PC-9 (cell line): ENCODE measurements around the gene SELENOS. TPM values are rescaled to one million over a fixed set of nuclear protein-coding genes. Genes with fewer than 3 reads are reported as not detected.

ENCODE experiments used
- Bru-seq: library from RNA; stranded (reverse); fragments of 400-500 nt; gene quantifications from one replicate; lab custom pipeline; 2021; lab: Mats Ljungman, UMichigan
- BruChase-seq, 2 experiments: library from RNA; stranded (reverse); fragments of 400-500 nt; gene quantifications; one replicate each; lab custom pipeline; 2021; lab: Mats Ljungman, UMichigan
- BruUV-seq: library from RNA; stranded (reverse); fragments of 400-500 nt; replicated peaks from 2 replicates; lab custom pipeline; 2021; lab: Mats Ljungman, UMichigan
- CTCF ChIA-PET: fragments of 300-600 bp; sonication (Branson Sonifier 250); formaldehyde crosslinking; loops from one replicate; lab custom pipeline; 2022; ENCODE audit warnings: antibody characterized with exemption; lab: Charles Lee
- POLR2A ChIA-PET: fragments of 300-600 bp; sonication (Branson Sonifier 250); formaldehyde crosslinking; loops from one replicate; lab custom pipeline; 2022; ENCODE audit warnings: antibody characterized with exemption; ENCODE audit not compliant: unreplicated experiment; lab: Charles Lee
- DNase-seq, 2 experiments: peaks; one replicate each; pipeline versions ENCODE4 v3.0.0 to v3.0.0-alpha.2; 2015 to 2022; ENCODE audit warnings: mixed read lengths in 1 of 2
- H2AFZ ChIP-seq: fragments of 200-600 bp; sonication (generic); 2 replicates; pipeline ENCODE4 v1.8.1; 2017; ENCODE audit warnings: antibody characterized with exemption
- H3F3A ChIP-seq: fragments of 200-600 bp; sonication (generic); 2 replicates; pipeline ENCODE4 v1.8.1; 2017; ENCODE audit warnings: antibody characterized with exemption, mild to moderate bottlenecking, low read depth; ENCODE audit not compliant: insufficient read depth
- H3K27ac ChIP-seq: fragments of 200-600 bp; sonication (generic); 2 replicates; pipeline ENCODE4 v1.6.1; 2016; ENCODE audit warnings: mixed run types
- H3K27me3 ChIP-seq: fragments of 200-600 bp; sonication (generic); 2 replicates; pipeline ENCODE4 v1.6.1; 2016; ENCODE audit warnings: low read depth, mixed run types; ENCODE audit not compliant: insufficient read depth
- H3K36me3 ChIP-seq: fragments of 200-600 bp; sonication (generic); 2 replicates; pipeline ENCODE4 v1.6.1; 2016; ENCODE audit warnings: low read depth, mixed run types
- H3K4me1 ChIP-seq: fragments of 200-600 bp; sonication (generic); replicated peaks from 2 replicates; pipeline ENCODE4 v1.6.1; 2016; ENCODE audit warnings: mixed run types; ENCODE audit not compliant: insufficient read depth
- H3K4me2 ChIP-seq: fragments of 200-600 bp; sonication (generic); 2 replicates; pipeline ENCODE4 v1.6.1; 2017; ENCODE audit warnings: mixed run types
- H3K4me3 ChIP-seq: fragments of 200-600 bp; sonication (generic); 2 replicates; pipeline ENCODE4 v1.6.1; 2016; ENCODE audit warnings: mixed run types
- H3K79me2 ChIP-seq: fragments of 200-600 bp; sonication (generic); 2 replicates; pipeline ENCODE4 v1.6.1; 2017; ENCODE audit warnings: low read depth, mixed run types
- H3K9me2 ChIP-seq: fragments of 200-600 bp; sonication (generic); 2 replicates; pipeline ENCODE4 v1.8.1; 2017; ENCODE audit warnings: mild to moderate bottlenecking; ENCODE audit not compliant: insufficient read depth
- H3K9me3 ChIP-seq: fragments of 200-600 bp; sonication (generic); 2 replicates; pipeline ENCODE4 v1.8.1; 2016; ENCODE audit warnings: low read depth; ENCODE audit not compliant: insufficient read depth
- H4K20me1 ChIP-seq: fragments of 200-600 bp; sonication (generic); 2 replicates; pipeline ENCODE4 v1.8.1; 2017; ENCODE audit not compliant: insufficient read depth
- EZH2 ChIP-seq: fragments of 200-600 bp; sonication (generic); IDR thresholded peaks from 2 replicates; pipeline ENCODE4 v1.8.0; 2017; ENCODE audit warnings: antibody characterized with exemption, low read depth
- intact Hi-C: fragments of 100-400 bp; cut with micrococcal nuclease; formaldehyde crosslinking; loops from one replicate; pipeline ENCODE4 v1.10.0; 2022; ENCODE audit not compliant: unreplicated experiment
- long read RNA-seq: library from polyadenylated mRNA; stranded (forward); transcript quantifications from one replicate; pipeline ENCODE4 v2.0.0, GENCODE V29; 2022
- total RNA-seq: library from RNA; stranded (reverse); gene quantifications from 2 replicates; pipeline ENCODE4 v1.2.3, GENCODE V29; 2021
- TF ChIP-seq, protein P1 (sequence below): fragments of 200-600 bp; sonication (generic); conservative IDR thresholded peaks from 2 replicates; pipeline ENCODE4 v1.6.1; 2017; ENCODE audit warnings: mixed run types, antibody characterized with exemption, mild to moderate bottlenecking, moderate library complexity

SELENOS gene
- total RNA-seq (20.8 and 28.6 TPM in 2 replicates), Bru-seq, nascent RNA (percentile 81 among the genes with signal in this experiment), BruChase-seq, experiment 1, labeled RNA remaining after a 2-hour chase (percentile 83 among the genes with signal in this experiment), BruChase-seq, experiment 2, labeled RNA remaining after a 6-hour chase (percentile 93 among the genes with signal in this experiment)
- long read RNA-seq, transcript SELENOS-203 (6 exons, 1,188 nt) = major isoform, 112 of 123 reads
- long read RNA-seq, partial matches to known transcripts = 2 of 123 reads
- long read RNA-seq, other reads (novel, unspliced or antisense) = 6 of 123 reads

DNA sequence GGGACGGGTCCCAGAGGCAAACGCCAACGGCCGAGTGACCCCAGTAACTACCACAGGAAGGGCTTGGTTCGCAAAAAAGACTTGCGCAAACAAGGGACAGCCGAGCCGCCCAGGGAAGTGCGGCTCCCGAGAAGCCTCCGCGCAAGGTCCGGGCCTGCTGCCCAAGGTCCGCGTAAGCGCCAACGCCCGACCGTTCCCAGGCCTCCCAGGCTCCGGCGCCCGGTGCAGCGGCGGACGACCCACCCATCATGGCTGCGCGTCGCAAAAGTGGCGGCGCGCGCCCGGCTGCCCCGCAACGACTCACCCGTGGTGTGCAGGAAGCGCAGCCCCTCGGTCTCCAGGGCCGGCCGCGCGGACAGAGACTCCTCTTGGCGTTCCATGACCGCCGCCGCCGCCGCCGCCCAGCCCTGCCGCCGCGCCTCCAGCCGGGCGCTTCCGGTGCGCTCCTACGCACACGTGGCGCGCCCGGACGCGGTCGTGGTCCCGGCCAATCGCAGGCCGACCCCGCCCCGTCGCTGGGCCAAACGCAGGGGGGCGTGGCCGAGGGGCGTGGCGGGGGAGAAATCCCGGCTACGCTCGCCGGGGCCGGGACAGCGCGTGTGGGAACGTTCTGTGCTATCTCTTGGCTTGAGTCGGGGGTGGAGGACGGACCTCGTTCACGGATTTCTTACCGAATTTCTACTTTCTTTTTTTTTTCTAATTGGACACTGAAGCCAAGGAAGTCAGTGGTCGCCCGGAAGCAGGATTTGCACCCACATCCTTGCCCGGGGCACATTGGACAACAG, at the start of gene SELENOS:
Gene SELENOS, minus strand, starts transcription at position 448 of the 785 bp plus-strand sequence. Its CDS starts 68 bp downstream, at position 380.
- H3K4me1 ChIP-seq = peaks cover 18% of the 10 kb centered on the region
- no peaks in the 10 kb centered on the region for H3K27me3 ChIP-seq
- POLR2A ChIA-PET = no interaction called here
- no peaks in the 10 kb centered on the region for H3K9me3 ChIP-seq
- H3K36me3 ChIP-seq = peaks cover 22% of the 10 kb centered on the region
- BruUV-seq = TSS peak; percentile 57
- CTCF ChIA-PET = no interaction called here
- intact Hi-C loops = loop anchor here (1.0 kb wide), 1 partner anchor 26 kb away; no protein-coding TSS in a partner anchor
- DNase-seq = peak; percentile 68 to 91
- TF ChIP-seq, protein P1, sequence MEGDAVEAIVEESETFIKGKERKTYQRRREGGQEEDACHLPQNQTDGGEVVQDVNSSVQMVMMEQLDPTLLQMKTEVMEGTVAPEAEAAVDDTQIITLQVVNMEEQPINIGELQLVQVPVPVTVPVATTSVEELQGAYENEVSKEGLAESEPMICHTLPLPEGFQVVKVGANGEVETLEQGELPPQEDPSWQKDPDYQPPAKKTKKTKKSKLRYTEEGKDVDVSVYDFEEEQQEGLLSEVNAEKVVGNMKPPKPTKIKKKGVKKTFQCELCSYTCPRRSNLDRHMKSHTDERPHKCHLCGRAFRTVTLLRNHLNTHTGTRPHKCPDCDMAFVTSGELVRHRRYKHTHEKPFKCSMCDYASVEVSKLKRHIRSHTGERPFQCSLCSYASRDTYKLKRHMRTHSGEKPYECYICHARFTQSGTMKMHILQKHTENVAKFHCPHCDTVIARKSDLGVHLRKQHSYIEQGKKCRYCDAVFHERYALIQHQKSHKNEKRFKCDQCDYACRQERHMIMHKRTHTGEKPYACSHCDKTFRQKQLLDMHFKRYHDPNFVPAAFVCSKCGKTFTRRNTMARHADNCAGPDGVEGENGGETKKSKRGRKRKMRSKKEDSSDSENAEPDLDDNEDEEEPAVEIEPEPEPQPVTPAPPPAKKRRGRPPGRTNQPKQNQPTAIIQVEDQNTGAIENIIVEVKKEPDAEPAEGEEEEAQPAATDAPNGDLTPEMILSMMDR = no peak
- TF ChIP-seq EZH2 = no peak
- H2AFZ ChIP-seq = peak within 1 kb of the TSS; percentile 82
- no peaks in the 10 kb centered on the region for H3K9me2 ChIP-seq
- peak within 1 kb of the TSS; percentile 81 for H3K4me3 ChIP-seq
- peaks cover 23% of the 10 kb centered on the region; the same call in 1 of the 2 replicates for H3F3A ChIP-seq
- H4K20me1 ChIP-seq = peaks cover 10% of the 10 kb centered on the region
- H3K79me2 ChIP-seq = peaks cover 24% of the 10 kb centered on the region
- H3K4me2 ChIP-seq = peak within 1 kb of the TSS; percentile 87
- H3K27ac ChIP-seq = peak within 1 kb of the TSS; percentile 47; the same call in 1 of the 2 replicates

DNA sequence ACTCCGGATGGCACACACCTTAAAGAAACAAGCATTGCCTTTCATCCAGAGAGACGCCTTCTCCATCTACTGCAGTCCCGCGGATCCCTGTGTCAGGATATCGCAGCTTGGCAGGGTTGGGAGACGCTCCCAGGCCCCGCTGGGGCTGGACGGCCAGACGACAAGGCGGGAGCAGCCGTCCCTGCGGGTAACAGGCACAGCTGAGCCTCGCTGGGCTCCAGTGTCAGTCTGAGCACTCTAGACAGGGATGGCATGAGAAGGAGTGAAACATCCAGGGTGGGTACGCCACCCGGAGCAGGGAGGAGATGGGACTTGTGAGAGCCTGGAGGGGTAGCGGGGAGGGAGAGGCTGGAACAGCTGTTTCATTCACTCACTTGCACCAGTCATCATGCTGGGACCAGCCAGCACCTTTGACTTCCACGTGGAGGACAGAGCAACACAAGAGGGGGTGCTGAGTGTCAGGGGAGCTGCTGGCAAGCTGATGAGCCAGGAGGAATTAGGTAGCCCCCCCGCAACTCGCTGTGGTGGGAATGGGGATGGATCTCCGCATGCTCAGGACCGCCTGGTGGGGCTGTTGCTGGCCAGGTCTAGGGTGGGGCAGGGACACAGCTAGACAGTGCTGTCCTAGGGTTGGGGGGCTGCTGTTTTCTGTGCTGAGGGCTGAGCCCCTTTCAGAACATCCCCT, 49.3 kb upstream of the SELENOS start:
- Histone ChIP-seq H3K9me3 (no peaks in the 10 kb centered on the region), H3K4me2 (no peak overlapping the region), H3K79me2 (no peaks in the 10 kb centered on the region), H3K9me2 (no peaks in the 10 kb centered on the region), H3F3A (no peaks in the 10 kb centered on the region), H3K4me1 (no peaks in the 10 kb centered on the region), H3K27me3 (no peaks in the 10 kb centered on the region), H3K27ac (no peak overlapping the region), H3K4me3 (no peak overlapping the region), H3K36me3 (no peaks in the 10 kb centered on the region), H2AFZ (no peak overlapping the region), H4K20me1 (no peaks in the 10 kb centered on the region)
- POLR2A ChIA-PET = no interaction called here
- no peak for DNase-seq
- no TSS peak for BruUV-seq
- intact Hi-C loops = no loop called here
- CTCF ChIA-PET = no interaction called here
- no peak for TF ChIP-seq EZH2
- TF ChIP-seq, protein P1 = no peak

- Histone ChIP-seq H4K20me1 (no peaks in the 10 kb centered on the region), H3K36me3 (no peaks in the 10 kb centered on the region), H3K27ac (no peak overlapping the region), H3K79me2 (no peaks in the 10 kb centered on the region), H3K9me3 (no peaks in the 10 kb centered on the region), H3F3A (no peaks in the 10 kb centered on the region), H3K9me2 (no peaks in the 10 kb centered on the region), H3K27me3 (no peaks in the 10 kb centered on the region), H3K4me3 (no peak overlapping the region), H3K4me1 (no peaks in the 10 kb centered on the region), H2AFZ (no peak overlapping the region), H3K4me2 (no peak overlapping the region)
- no peak for TF ChIP-seq EZH2
- TF ChIP-seq, protein P1 = no peak
- intact Hi-C loops = no loop called here
- ChIA-PET CTCF (no interaction called here), POLR2A (interaction anchor here (0.7 kb wide), 1 partner anchor 46 kb away, joined by 4 read pairs; no protein-coding TSS in a partner anchor)
- BruUV-seq = no TSS peak
- DNase-seq = no peak
Observed at GRCh38 chr15:101326026-101326315, 48.7 kb upstream of the SELENOS start.
